Dedifferentiated amniotic fluid mesenchymal stem cell (primary cell): ENCODE results near the gene TMEM101.
"Not testable (repeated sequence)": the region's sequence is repeated elsewhere in the genome, so short reads cannot be mapped to it uniquely, and the experiment has no call there.

ENCODE experiments used
- DNase-seq: peaks from one replicate; pipeline ENCODE4 v3.0.0-alpha.2; 2016; ENCODE audit errors: extremely low spot score

The TMEM101 gene

GRCh38 chr17:44014437-44015172 lies at the start of gene TMEM101:
Gene TMEM101 (minus strand): TSS chr17:44014963. CDS start chr17:44014952, 11 bp downstream.
- peak; percentile 93 for DNase-seq

GRCh38 chr17:44063704-44064639 lies 49.2 kb upstream of the TMEM101 start:
- no peak for DNase-seq

- no peak for DNase-seq
These were observed 48.1 kb upstream of the TMEM101 start for GRCh38 chr17:44062871-44063270.

GRCh38 chr17:44061446-44061845 lies 46.7 kb upstream of the TMEM101 start:
- no peak for DNase-seq

- no peak for DNase-seq
These were observed 44.5 kb upstream of the TMEM101 start for GRCh38 chr17:44059101-44059892.

- DNase-seq = no peak
These were observed 38.5 kb upstream of the TMEM101 start for GRCh38 chr17:44053125-44053872.

GRCh38 chr17:44049294-44050060 lies 34.7 kb upstream of the TMEM101 start:
- no peak for DNase-seq

GRCh38 chr17:44046893-44047292 lies 32.1 kb upstream of the TMEM101 start:
- DNase-seq = not testable (repeated sequence)

- DNase-seq = no peak
These were observed 30.7 kb upstream of the TMEM101 start for GRCh38 chr17:44045486-44045885.

GRCh38 chr17:44044071-44044470 lies 29.3 kb upstream of the TMEM101 start:
- DNase-seq = no peak

GRCh38 chr17:44043272-44043696 lies 28.5 kb upstream of the TMEM101 start:
- DNase-seq = no peak

GRCh38 chr17:44039829-44040635 lies 25.3 kb upstream of the TMEM101 start:
- no peak for DNase-seq

- DNase-seq = no peak
These were observed 23.8 kb upstream of the TMEM101 start for GRCh38 chr17:44038604-44039011.

- no peak for DNase-seq
These were observed 22.7 kb upstream of the TMEM101 start for GRCh38 chr17:44037471-44037870.

- DNase-seq = not testable (repeated sequence)
These were observed 19.9 kb upstream of the TMEM101 start for GRCh38 chr17:44034688-44035087.

- DNase-seq = no peak
These were observed 19.2 kb upstream of the TMEM101 start for GRCh38 chr17:44033861-44034408.

- DNase-seq = no peak
These were observed 15.7 kb upstream of the TMEM101 start for GRCh38 chr17:44030482-44030881.

GRCh38 chr17:44029736-44030135 lies 15.0 kb upstream of the TMEM101 start:
- no peak for DNase-seq

GRCh38 chr17:44024853-44025252 lies 10.1 kb upstream of the TMEM101 start:
- DNase-seq = no peak
